ENCODE measurements around the gene MAP4K5. TPM values are rescaled to one million over a fixed set of nuclear protein-coding genes. Genes with fewer than 3 reads are reported as not detected.
"Not testable (repeated sequence)": the region's sequence is repeated elsewhere in the genome, so short reads cannot be mapped to it uniquely, and the experiment has no call there.

Gene MAP4K5
- total RNA-seq, 2 donors from 2014 or later, result 19.0 to 20.8 TPM

DNA sequence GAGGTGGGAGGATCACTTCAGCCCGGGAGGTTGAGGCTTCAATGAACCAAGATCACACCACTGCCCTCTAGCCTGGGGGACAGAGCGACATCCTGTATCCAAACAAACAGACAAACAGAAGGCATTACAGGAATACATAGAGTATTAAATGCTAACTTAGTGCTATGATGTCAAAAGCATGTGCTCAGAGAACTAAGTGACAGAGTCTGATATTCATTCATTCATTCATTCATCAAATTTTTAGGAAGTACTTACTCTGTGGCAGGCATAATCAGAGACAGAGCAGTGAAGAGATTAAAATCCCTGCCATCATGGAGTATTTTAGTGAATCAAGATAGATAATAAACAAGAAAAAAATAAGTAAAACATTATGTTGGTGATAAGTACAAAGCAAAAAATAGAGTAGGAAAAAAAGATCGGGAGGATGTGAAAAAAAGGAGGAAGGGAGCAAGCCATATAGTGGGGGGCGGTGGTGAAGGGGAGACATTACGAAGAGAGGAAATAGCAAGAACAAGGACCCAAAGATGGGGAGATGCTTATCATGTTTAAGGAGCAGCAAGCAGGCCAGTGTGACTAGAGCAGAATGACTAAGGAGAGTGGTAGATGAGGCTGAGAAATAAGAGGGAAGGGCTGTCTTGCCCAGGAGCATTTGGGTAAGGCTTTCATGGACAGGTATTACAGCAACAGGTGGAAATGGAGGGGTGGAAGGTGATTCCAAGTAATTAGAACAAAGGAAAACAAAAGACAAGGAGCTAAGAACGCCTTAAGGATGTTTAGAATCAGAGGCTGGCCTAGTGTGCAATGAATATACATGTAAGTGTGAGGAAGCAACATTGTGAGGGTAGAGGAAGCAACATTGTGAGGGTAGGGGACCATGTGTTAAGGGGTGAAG lies 2.8 kb downstream of the MAP4K5 start:
- no peak for ATAC-seq (replicated peaks in 1 of 2)
- Mint-ChIP-seq H3K4me3 (peak overlapping the region; percentile 31 to 91), H3K4me1 (ENCODE audit: low read depth) (peaks cover 62% of the 10 kb centered on the region), H3K9me3 (no peaks in the 10 kb centered on the region), H3K27ac (no peak overlapping the region), H3K36me3 (ENCODE audit: insufficient read depth in 2 of 2) (no peaks in the 10 kb centered on the region), H3K27me3 (ENCODE audit: low read depth) (peaks cover 4% of the 10 kb centered on the region)
- no peak for DNase-seq

GRCh38 chr14:50528000-50528399 lies 4.4 kb downstream of the MAP4K5 start:
- Mint-ChIP-seq H3K9me3 (no peaks in the 10 kb centered on the region), H3K27ac (no peak overlapping the region), H3K4me3 (no peak overlapping the region), H3K4me1 (ENCODE audit: low read depth) (peaks cover 72% of the 10 kb centered on the region), H3K36me3 (ENCODE audit: insufficient read depth in 2 of 2) (no peaks in the 10 kb centered on the region), H3K27me3 (ENCODE audit: low read depth) (peaks cover 1% of the 10 kb centered on the region)
- no peak for DNase-seq
- ATAC-seq (replicated peaks in 1 of 2), result no peak

DNA sequence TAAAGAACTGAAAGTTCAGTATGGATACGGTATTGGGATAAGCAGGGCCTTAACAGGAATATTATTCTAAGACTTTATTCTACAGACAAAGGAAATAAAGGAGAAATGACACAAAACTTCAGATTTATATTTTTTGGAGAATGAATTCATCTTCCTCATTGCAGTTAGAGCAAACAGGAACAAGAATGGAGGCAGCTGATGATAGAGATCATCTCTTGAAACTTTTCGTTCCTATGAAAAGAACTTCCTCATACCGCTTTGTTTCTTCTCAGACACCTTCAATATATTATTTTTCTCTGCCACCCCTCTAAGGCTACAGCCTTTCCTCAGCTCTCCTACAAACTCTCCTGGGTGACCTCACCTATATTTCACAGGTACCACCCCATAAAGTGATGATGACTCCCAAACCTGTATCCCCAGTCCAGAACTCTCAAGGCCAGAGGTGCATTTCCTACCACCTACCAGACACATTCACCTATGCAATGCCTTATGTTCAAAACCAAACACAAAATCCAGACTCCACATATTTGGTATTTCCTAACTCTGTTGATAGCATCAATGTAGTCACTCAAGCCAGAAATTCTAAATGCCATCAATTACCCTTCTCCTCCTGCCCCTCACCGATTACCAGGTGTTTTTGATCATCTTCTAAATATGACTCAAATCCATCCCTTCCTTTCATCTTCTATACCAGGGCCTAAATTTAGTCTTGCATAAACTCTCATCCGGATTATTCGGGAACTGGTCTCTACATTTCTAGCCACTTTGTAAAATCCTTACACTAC lies 7.4 kb downstream of the MAP4K5 start:
- DNase-seq, result no peak
- H3K4me1 Mint-ChIP-seq (ENCODE audit: low read depth), result peaks cover 76% of the 10 kb centered on the region
- peak overlapping the region; percentile 54 for H3K27ac Mint-ChIP-seq
- no peaks in the 10 kb centered on the region for H3K36me3 Mint-ChIP-seq (ENCODE audit: insufficient read depth in 2 of 2)
- no peaks in the 10 kb centered on the region for H3K9me3 Mint-ChIP-seq
- ATAC-seq (replicated peaks in 1 of 2), result no peak
- no peaks in the 10 kb centered on the region for H3K27me3 Mint-ChIP-seq (ENCODE audit: low read depth)
- H3K4me3 Mint-ChIP-seq, result peak overlapping the region; percentile 49 to 84

DNA sequence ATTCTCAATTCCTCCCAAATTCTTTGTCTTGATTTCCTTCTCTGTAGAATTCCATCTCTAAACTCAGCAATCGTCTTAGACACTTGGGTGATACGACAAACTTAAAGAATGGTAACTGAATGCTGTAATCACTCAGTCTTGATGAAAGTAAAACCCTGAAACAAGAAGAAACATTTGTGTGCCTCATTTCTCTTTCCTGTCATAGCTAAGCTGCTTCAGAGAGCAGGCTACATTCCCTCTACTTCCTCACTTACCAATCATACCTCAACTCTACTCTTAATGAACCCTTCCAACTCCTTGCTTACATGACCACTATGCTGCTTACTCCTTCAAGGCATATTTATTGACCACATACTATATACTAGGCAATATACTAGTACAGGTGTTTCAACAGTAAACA lies 8.3 kb downstream of the MAP4K5 start:
- Mint-ChIP-seq H3K4me1 (ENCODE audit: low read depth) (peaks cover 67% of the 10 kb centered on the region), H3K27ac (peak overlapping the region; percentile 82), H3K9me3 (no peaks in the 10 kb centered on the region), H3K36me3 (ENCODE audit: insufficient read depth in 2 of 2) (no peaks in the 10 kb centered on the region), H3K27me3 (ENCODE audit: low read depth) (no peaks in the 10 kb centered on the region), H3K4me3 (peak overlapping the region; percentile 49 to 84)
- peak in 1 of 2 donors; percentile 16 for ATAC-seq (replicated peaks in 1 of 2)
- DNase-seq, result no peak

GRCh38 chr14:50523271-50524041 lies 8.9 kb downstream of the MAP4K5 start:
- Mint-ChIP-seq H3K27ac (peak overlapping the region; percentile 82), H3K4me1 (ENCODE audit: low read depth) (peaks cover 65% of the 10 kb centered on the region), H3K27me3 (ENCODE audit: low read depth) (no peaks in the 10 kb centered on the region), H3K4me3 (peak overlapping the region; percentile 49 to 84), H3K36me3 (ENCODE audit: insufficient read depth in 2 of 2) (no peaks in the 10 kb centered on the region), H3K9me3 (no peaks in the 10 kb centered on the region)
- ATAC-seq (replicated peaks in 1 of 2) (no peak), DNase-seq (no peak)

- H3K9me3 Mint-ChIP-seq, result no peaks in the 10 kb centered on the region
- peak overlapping the region; percentile 66 to 96 for H3K4me3 Mint-ChIP-seq
- peak overlapping the region; percentile 99 for H3K27ac Mint-ChIP-seq
- no peaks in the 10 kb centered on the region for H3K27me3 Mint-ChIP-seq (ENCODE audit: low read depth)
- H3K36me3 Mint-ChIP-seq (ENCODE audit: insufficient read depth in 2 of 2), result no peaks in the 10 kb centered on the region
- H3K4me1 Mint-ChIP-seq (ENCODE audit: low read depth), result peaks cover 60% of the 10 kb centered on the region
- peak; percentile 88 to 89 for ATAC-seq (replicated peaks in 1 of 2)
- peak; percentile 28 to 37 for DNase-seq
These were observed 10.4 kb downstream of the MAP4K5 start for GRCh38 chr14:50521912-50522341.

GRCh38 chr14:50520947-50521815 lies 11.2 kb downstream of the MAP4K5 start:
- H3K27me3 Mint-ChIP-seq (ENCODE audit: low read depth), result no peaks in the 10 kb centered on the region
- no peaks in the 10 kb centered on the region for H3K9me3 Mint-ChIP-seq
- peak; percentile 83 to 85 for ATAC-seq (replicated peaks in 1 of 2)
- DNase-seq, result peak; percentile 70 to 82
- no peaks in the 10 kb centered on the region for H3K36me3 Mint-ChIP-seq (ENCODE audit: insufficient read depth in 2 of 2)
- H3K4me1 Mint-ChIP-seq (ENCODE audit: low read depth), result peaks cover 53% of the 10 kb centered on the region
- peak overlapping the region; percentile 99 for H3K27ac Mint-ChIP-seq
- H3K4me3 Mint-ChIP-seq, result peak overlapping the region; percentile 66 to 96

DNA sequence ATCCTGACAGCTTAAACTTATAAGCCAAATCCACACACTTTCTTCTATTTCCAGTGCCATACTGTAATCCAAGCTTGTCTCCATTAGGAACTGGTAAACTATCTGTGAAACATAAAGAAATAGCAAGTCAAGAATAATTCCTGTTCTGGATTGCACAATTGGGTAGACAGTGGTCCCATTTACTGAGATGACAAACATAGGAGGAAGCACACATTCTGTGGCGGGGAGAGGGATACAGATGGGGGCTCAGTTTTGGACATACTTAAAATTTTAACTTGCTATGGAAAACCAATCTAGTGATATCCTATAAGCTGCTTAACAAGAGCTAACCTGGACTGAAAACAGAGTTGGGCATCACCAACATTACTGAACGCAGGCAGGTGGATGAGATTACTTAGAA lies 16.3 kb downstream of the MAP4K5 start:
- Mint-ChIP-seq H3K4me3 (no peak overlapping the region), H3K27me3 (ENCODE audit: low read depth) (no peaks in the 10 kb centered on the region), H3K27ac (no peak overlapping the region), H3K9me3 (no peaks in the 10 kb centered on the region), H3K36me3 (ENCODE audit: insufficient read depth in 2 of 2) (no peaks in the 10 kb centered on the region), H3K4me1 (ENCODE audit: low read depth) (peaks cover 9% of the 10 kb centered on the region)
- ATAC-seq (replicated peaks in 1 of 2), result no peak
- no peak for DNase-seq

DNA sequence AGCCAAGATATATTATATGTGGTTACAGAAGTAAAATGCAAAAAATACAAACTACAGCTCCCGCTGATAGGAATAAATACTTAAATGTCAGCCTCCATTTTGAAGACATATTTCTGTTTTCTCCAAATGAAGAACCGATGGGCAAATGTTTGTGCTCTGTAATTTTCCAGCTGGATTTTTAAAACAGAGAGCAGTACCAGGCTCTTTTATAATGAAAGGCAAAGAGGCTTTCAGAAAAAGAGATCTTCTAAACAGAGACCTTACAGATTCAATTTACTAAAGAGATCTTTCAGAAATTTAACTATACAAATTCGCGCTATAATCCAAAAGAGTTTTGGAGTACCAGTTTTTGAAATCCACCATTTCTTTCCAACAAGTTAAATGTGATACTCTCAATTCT lies 19.9 kb downstream of the MAP4K5 start:
- ATAC-seq (replicated peaks in 1 of 2) (no peak), DNase-seq (no peak)
- H3K4me1 Mint-ChIP-seq (ENCODE audit: low read depth), result peaks cover 7% of the 10 kb centered on the region
- no peaks in the 10 kb centered on the region for H3K9me3 Mint-ChIP-seq
- no peak overlapping the region for H3K27ac Mint-ChIP-seq
- H3K27me3 Mint-ChIP-seq (ENCODE audit: low read depth), result no peaks in the 10 kb centered on the region
- no peaks in the 10 kb centered on the region for H3K36me3 Mint-ChIP-seq (ENCODE audit: insufficient read depth in 2 of 2)
- H3K4me3 Mint-ChIP-seq, result no peak overlapping the region

DNA sequence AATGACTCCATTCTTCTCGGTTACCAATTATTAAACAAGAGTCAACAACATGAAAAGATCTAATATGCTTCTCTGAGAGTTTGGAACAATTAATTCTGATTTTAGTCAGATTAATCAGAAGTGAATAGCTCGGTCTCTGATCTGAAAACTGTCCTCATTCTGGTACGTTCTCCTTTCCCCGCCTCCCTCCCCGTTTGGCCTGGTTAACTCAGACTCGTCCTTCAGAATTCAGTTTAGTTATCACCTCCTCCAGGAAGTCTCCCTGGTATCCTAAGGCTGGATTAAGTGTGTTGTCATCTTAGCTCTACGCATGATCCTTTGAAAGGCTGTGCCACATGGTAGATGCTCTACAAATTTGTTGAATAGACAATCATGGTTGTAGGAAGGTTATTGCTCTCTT lies 22.2 kb downstream of the MAP4K5 start:
- no peak overlapping the region for H3K27ac Mint-ChIP-seq
- no peaks in the 10 kb centered on the region for H3K9me3 Mint-ChIP-seq
- no peaks in the 10 kb centered on the region for H3K36me3 Mint-ChIP-seq (ENCODE audit: insufficient read depth in 2 of 2)
- no peaks in the 10 kb centered on the region for H3K27me3 Mint-ChIP-seq (ENCODE audit: low read depth)
- no peak overlapping the region for H3K4me3 Mint-ChIP-seq
- DNase-seq, result no peak
- peaks cover 11% of the 10 kb centered on the region for H3K4me1 Mint-ChIP-seq (ENCODE audit: low read depth)
- no peak for ATAC-seq (replicated peaks in 1 of 2)

DNA sequence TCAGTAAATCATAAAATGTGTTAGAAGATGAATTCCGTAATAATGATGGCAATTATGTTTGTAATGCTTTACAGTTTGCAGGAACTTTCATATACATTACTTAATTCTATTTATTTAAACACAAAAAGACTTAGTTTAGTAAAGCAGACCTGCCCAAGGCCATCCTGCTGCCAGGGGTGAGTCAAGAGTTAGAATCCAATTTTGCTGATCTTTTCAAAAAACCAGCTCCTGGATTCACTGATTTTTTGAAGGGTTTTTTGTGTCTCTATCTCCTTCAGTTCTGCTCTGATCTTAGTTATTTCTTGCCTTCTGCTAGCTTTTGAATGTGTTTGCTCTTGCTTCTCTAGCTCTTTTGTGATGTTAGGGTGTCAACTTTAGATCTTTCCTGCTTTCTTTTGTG lies 25.3 kb downstream of the MAP4K5 start:
- H3K9me3 Mint-ChIP-seq; H3K36me3 Mint-ChIP-seq (ENCODE audit: insufficient read depth in 2 of 2); H3K27ac Mint-ChIP-seq; DNase-seq; ATAC-seq (replicated peaks in 1 of 2); H3K27me3 Mint-ChIP-seq (ENCODE audit: low read depth): not testable (repeated sequence)
- Mint-ChIP-seq H3K4me3 (peak overlapping the region in 1 of 2 donors; percentile 13), H3K4me1 (ENCODE audit: low read depth) (peaks cover 11% of the 10 kb centered on the region)

DNA sequence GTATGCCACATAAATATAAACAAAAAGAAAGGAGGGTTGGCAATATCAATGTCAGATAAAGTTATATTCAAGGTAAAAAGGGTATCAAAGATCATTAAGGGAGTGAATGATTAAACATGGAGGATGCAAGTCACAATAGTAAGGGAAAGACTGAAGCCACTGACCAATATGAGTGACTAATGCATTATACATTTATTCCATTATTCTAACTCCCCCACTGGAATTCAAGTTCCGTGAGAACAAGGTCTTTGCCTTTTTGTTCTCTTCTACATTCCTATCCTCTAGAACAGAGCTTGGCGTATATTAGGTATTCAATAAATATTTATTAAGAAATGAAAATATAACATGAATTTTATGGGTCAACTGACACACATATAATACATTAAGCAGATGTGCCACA lies 30.7 kb downstream of the MAP4K5 start:
- no peak for DNase-seq

More for the DNA sequence above, 30.7 kb downstream of the MAP4K5 start:
- Mint-ChIP-seq H3K27ac (no peak overlapping the region), H3K27me3 (ENCODE audit: low read depth) (no peaks in the 10 kb centered on the region), H3K9me3 (no peaks in the 10 kb centered on the region), H3K36me3 (ENCODE audit: insufficient read depth in 2 of 2) (peaks cover 0 to 3% of the 10 kb centered on the region in 2 donors), H3K4me1 (ENCODE audit: low read depth) (no peaks in the 10 kb centered on the region), H3K4me3 (no peak overlapping the region)
- ATAC-seq (replicated peaks in 1 of 2), result no peak
